ENCODE measurements around the gene MTERF4.

DNA sequence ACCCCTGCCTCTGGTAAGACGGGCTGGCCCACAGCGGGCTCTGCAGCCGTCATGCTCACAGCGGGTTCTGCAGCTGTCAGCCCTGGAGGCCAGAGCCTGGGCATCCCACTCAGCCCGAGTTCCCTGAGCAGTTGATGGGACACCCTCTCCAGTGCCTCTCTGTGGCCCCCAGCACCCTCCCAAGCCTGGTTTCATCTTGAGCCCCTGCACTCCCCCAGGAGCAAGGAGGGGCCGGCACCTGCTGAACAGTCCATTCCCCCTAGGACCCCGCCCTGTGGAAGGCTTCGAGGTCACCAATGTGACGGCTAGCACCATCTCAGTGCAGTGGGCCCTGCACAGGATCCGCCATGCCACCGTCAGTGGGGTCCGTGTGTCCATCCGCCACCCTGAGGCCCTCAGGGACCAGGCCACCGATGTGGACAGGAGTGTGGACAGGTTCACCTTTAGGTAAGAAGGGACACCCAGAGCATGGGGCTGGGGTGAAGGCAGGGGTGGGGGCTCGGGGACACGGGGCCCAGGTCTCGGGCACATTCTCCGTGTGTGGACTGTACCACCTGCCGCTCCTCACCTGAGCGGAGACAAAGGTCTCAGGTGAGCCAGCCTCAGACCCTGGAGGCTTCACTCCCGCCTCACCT lies 34.5 kb downstream of the MTERF4 start:
- TF ChIP-seq, protein P1, sequence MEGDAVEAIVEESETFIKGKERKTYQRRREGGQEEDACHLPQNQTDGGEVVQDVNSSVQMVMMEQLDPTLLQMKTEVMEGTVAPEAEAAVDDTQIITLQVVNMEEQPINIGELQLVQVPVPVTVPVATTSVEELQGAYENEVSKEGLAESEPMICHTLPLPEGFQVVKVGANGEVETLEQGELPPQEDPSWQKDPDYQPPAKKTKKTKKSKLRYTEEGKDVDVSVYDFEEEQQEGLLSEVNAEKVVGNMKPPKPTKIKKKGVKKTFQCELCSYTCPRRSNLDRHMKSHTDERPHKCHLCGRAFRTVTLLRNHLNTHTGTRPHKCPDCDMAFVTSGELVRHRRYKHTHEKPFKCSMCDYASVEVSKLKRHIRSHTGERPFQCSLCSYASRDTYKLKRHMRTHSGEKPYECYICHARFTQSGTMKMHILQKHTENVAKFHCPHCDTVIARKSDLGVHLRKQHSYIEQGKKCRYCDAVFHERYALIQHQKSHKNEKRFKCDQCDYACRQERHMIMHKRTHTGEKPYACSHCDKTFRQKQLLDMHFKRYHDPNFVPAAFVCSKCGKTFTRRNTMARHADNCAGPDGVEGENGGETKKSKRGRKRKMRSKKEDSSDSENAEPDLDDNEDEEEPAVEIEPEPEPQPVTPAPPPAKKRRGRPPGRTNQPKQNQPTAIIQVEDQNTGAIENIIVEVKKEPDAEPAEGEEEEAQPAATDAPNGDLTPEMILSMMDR (IDR thresholded peaks at IDR 0.05) = no peak
- TF ChIP-seq POLR2A (IDR thresholded peaks at IDR 0.05) = no peak
